ENCODE data around the gene COX7A1.
"Not testable (repeated sequence)": the region's sequence is repeated elsewhere in the genome, so short reads cannot be mapped to it uniquely, and the experiment has no call there.

COX7A1 gene

GRCh38 chr19:36152352-36153091 is at the start of gene COX7A1:
Gene COX7A1, minus strand, starts transcription at chr19:36152447. Its CDS starts 40 bp downstream, at chr19:36152407.
- DNase-seq = no peak

DNA sequence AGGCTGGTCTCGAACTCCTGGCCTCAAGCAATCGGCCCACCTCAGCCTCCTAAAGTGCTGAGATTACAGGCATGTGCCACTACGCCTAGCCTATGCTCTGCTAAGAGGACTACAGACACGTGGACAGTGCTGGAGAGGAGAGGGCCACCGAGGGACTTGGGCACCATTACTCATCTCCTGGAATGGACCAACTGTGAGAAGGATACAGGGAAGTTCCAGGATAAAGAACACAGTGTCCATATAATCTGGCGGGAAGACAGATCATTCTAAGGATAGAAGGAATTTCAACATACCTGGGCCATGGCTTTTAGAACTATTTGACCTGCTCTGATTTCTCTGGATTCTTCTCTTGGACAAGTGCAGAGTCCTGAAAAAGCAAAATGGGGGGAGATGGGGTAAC is 49.4 kb upstream of the COX7A1 start:
- DNase-seq = no peak

GRCh38 chr19:36198119-36198518 is 45.9 kb upstream of the COX7A1 start:
- no peak for DNase-seq

DNA sequence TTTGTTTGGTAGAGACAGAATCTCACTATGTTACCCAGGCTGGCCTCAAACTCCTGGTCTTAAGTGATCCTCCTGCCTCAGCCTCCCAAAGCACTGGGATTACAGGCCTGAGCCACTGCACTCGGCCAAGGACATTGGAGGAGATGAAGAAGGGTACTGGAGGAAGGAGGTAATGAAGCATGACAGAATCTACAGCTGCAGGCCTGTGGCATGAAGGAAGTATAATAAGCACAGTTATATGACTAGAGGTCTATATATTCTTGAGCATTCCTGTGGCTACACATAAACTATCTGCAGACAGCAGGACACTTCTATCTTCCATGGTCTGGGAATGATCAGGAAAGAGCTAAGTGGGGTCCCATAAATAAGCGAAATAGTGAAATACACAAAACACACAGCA is 44.0 kb upstream of the COX7A1 start:
- no peak for DNase-seq

DNA sequence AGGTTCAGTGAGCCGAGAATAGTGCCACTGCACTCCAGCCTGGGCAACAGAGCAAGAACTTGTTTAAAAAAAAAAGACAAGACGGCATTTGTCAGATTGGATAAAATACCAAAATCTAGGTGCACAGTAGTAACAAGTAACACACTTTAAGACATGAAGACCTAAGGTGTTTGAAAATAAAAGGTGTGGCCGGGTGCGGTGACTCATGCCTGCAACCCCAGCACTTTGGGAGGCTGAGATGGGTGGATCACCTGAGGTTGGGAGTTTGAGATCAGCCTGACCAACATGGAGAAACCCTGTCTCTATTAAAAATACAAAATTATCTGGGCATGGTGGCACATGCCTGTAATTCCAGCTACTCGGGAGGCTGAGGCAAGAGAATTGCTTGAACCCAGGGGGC is 34.5 kb upstream of the COX7A1 start:
- DNase-seq = not testable (repeated sequence)

DNA sequence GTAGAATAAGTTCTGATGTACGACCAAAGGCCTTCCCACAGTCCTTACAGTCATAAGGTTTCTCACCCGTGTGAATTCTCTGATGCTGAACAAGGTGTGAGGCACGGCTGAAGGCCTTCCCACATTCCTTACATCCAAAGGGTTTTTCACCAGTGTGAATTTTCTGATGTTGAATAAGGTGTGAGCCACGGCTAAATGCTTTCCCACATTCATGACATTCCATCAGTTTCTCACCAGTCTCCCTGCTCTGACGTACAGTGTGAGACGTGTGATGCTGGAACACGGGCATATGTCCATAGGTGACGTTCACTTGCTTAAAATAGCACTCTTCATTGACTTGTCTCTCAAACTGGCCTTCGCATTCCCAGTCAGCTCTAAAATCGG is 31.0 kb upstream of the COX7A1 start:
- no peak for DNase-seq

- no peak for DNase-seq
These were observed 30.5 kb upstream of the COX7A1 start for GRCh38 chr19:36182612-36183244.

GRCh38 chr19:36179077-36179476 is 26.8 kb upstream of the COX7A1 start:
- not testable (repeated sequence) for DNase-seq

- DNase-seq = not testable (repeated sequence)
These were observed 21.6 kb upstream of the COX7A1 start for GRCh38 chr19:36173846-36174245.

DNA sequence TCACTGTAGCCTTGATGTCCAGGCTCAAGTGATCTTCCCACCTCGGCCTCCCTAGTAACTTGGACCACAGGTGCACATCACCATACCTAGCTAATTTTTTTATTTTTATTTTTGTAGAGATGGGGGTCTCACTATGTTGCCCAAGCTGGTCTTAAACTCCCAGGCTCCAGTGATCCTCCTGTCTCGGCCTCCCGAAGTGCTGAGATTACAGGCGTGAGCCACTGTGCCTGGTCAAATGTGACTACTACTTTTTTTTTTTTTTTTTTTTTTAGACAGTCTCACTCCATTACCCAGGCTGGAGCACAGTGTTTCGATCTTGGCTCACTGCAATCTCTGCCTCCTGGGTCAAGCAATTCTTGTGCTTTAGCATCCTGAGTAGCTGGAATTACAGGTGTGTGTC is 20.6 kb upstream of the COX7A1 start:
- no peak for DNase-seq

GRCh38 chr19:36169084-36169760 is 17.0 kb upstream of the COX7A1 start:
- no peak for DNase-seq

DNA sequence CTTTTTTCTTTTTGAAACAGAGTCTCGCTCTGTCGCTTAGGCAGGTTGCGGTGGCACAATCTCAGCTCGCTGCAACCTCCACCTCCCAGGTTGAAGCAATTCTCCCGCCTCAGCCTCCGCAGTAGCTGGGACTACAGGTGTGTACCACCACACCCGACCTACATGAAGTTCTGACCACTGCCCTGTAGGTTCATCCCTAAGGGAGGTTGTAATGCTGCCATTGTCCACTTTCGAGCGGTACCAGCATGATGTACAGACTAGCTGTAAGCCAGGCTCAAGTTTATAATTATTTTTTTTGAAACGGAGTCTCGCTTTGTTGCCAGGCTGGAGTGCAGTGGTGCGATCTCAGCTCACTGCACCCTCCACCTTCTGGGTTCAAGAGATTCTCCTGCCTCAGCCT is 11.6 kb upstream of the COX7A1 start:
- no peak for DNase-seq

- no peak for DNase-seq
These were observed 8.8 kb upstream of the COX7A1 start for GRCh38 chr19:36160821-36161596.

DNA sequence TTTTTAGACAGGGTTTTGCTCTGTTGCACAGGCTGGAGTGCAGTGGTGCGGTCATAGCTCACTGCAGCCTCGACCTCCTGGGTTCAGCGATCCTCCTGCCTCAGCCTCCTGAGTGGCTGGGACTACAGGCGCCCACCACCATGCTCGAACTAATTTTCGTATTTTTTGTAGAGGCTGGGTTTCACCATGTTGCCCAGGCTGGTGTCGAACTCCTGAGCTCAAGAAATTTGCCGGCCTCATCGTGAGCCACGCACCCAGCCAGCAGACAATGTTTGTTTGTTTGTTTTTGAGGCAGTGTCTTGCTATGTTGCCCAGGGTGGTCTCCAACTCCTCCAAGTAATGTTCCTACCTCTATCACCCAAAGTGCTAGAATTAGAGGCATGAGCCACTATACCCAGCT is 879 bp upstream of the COX7A1 start:
- DNase-seq = no peak

DNA sequence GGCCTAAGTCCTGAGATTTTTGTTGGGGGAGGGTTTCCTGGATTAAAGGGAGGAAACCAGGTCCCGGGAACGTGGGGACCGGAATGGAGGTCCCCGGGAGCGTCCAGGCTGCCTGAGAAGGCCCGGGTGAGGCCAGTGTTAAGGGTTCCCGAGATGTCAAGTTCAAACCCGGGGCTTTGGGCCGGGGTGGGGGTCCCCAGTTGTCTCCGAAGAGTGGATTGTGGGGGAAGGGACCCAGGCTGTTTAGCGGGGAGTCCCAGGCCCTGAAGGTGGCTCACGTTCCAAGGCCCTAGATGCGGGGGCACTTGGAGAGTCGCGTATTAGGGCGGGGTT is 262 bp downstream of the COX7A1 start:
- DNase-seq = no peak

GRCh38 chr19:36151144-36152018 is 866 bp downstream of the COX7A1 start:
- no peak for DNase-seq

- no peak for DNase-seq
These were observed 1.7 kb downstream of the COX7A1 start for GRCh38 chr19:36150586-36150985.

DNA sequence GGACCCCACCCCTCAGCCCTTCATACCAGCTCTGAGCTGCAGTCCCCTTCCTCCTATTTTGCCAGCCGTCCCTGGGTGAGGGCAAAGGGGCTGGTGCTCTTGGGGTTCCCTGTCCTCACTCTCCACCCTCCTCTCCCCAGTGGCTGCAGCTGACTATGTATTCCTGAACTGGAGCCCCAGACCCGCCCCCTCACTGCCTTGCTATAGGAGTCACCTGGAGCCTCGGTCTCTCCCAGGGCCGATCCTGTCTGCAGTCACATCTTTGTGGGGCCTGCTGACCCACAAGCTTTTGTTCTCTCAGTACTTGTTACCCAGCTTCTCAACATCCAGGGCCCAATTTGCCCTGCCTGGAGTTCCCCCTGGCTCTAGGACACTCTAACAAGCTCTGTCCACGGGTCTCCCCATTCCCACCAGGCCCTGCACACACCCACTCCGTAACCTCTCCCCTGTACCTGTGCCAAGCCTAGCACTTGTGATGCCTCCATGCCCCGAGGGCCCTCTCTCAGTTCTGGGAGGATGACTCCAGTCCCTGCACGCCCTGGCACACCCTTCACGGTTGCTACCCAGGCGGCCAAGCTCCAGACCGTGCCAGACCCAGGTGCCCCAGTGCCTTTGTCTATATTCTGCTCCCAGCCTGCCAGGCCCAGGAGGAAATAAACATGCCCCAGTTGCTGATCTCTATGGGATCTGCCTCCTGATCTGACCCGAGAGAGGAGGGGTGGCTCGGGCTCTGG is 2.4 kb downstream of the COX7A1 start:
- no peak for DNase-seq

DNA sequence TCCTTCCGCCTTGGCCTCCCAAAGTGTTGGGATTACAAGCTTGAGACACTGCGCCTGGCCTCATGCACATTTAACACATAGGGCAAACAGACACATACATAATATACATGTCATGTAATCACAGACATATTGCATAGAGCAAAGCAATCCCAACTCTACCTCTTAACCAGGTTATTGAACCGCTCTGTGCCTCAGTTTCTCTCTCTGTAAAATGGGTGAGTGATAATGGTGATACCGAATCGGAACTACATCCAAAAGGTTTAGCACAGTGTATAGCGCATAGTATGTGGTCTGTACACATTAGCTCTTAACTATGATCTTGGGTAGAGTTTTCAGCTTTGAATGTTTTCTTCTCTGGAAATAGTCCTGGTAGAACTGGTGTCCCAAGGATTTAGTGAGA is 7.6 kb downstream of the COX7A1 start:
- DNase-seq = no peak

GRCh38 chr19:36142496-36142895 is 9.8 kb downstream of the COX7A1 start:
- DNase-seq = no peak

DNA sequence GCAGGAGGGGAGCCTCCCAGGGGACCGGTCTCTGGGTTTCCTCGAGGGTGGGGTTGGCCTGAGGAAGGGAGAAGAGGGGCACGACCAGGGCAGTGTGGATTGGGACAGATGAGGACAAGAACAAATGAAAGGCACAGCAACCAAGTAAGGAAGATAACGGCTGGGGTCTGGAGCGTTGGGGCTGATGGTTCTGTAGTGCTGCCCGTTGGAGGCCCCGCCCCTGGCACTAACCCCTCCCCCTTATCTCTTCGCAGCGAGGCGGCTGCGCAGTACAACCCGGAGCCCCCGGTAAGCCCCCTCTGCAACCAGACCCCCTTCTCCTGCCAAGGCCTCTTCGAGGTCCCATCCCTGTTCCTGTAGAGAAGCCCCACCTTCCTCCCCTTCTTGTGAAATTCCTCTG is 10.2 kb downstream of the COX7A1 start:
- no peak for DNase-seq
